Activated T-helper 2 cell treated with anti-CD3 and anti-CD28 coated beads, Interferon-gamma antibody, Interleukin-2, Interleukin-4, amounts not matched to agents 10 μg/mL and 5 μg/mL and 100 μg/mL, durations not matched to agents 14 hours and 24 hours and 36 hours (primary cell): Measurements from ENCODE around the gene MTF2. TPM values are rescaled to one million over a fixed set of nuclear protein-coding genes. Genes with fewer than 3 reads are reported as not detected.
"Not testable (repeated sequence)": the region's sequence is repeated elsewhere in the genome, so short reads cannot be mapped to it uniquely, and the experiment has no call there.

Experiments
- DNase-seq: peaks from one replicate; pipeline ENCODE4 v3.0.0; 2021; ENCODE audit warnings: low spot score
- H3K27ac Mint-ChIP-seq: one replicate; pipeline ENCODE4 v1.8.0; 2021; ENCODE audit warnings: mixed read lengths
- H3K27me3 Mint-ChIP-seq: one replicate; pipeline ENCODE4 v1.8.0; 2021; ENCODE audit warnings: low read depth, mixed read lengths
- H3K36me3 Mint-ChIP-seq: one replicate; pipeline ENCODE4 v1.8.0; 2021; ENCODE audit warnings: low read depth, mixed read lengths
- H3K4me1 Mint-ChIP-seq: one replicate; pipeline ENCODE4 v1.8.0; 2021; ENCODE audit warnings: low read depth, mixed read lengths
- H3K4me3 Mint-ChIP-seq: one replicate; pipeline ENCODE4 v1.8.0; 2021; ENCODE audit warnings: low read depth, mild to moderate bottlenecking, moderate library complexity, mixed read lengths
- H3K9me3 Mint-ChIP-seq: one replicate; pipeline ENCODE4 v1.8.0; 2021; ENCODE audit warnings: mixed read lengths
- intact Hi-C: fragments of 100-400 bp; cut with micrococcal nuclease; formaldehyde crosslinking; loops from one replicate; pipeline ENCODE4 v1.15.1; 2023
- total RNA-seq: library from RNA; stranded (reverse); gene quantifications from 2 replicates; pipeline ENCODE4 v1.2.3, GENCODE V29; 2022

MTF2 gene
- total RNA-seq, 1 donor from 2014 or later: 73.1 TPM

DNA sequence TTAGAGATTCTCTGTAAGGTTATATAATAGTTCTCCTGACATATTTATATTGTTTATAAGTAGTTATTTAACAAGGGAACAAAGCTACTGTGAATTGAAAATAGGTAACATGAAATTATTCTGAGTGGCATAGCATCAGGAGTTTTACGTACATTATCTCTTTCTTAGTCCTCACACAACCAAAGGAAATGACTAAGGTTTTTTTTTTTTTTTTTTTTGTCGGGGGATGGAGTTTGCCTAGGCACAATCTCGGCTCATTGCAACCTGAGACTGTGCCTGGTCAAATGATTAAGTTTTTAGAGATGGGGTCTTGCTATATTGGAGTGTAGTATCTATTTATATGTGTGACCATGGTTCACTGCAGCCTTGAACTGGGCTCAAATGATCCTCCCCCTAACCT lies 76.3 kb downstream of the MTF2 start:
- DNase-seq: no peak
- Mint-ChIP-seq H3K27me3 (no peaks in the 10 kb centered on the region), H3K9me3 (no peaks in the 10 kb centered on the region), H3K4me1 (peaks cover 13% of the 10 kb centered on the region), H3K36me3 (peaks cover 56% of the 10 kb centered on the region), H3K27ac (no peak overlapping the region), H3K4me3 (no peak overlapping the region)
- intact Hi-C loops: no loop called here

GRCh38 chr1:93159337-93159736 lies 80.3 kb downstream of the MTF2 start:
- H3K27ac Mint-ChIP-seq: peak overlapping the region; percentile 42

DNA sequence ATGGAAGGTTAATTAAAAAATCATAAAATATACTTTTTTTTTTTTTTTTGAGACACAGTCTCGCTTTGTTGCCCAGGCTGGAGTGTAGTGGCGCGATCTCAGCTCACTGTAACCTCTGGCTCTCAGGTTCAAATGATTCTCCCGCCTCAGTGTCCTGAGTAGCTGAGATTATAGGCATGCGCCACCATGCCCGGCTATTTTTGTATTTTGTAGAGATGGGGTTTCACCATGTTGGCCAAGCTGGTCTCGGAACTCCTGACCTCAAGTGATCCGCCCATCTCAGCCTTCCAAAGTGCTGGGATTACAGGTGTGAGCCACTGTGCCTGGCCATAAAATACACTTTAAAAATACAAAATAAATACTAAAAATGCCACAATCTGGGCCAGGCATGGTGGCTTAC lies 84.2 kb downstream of the MTF2 start:
- H3K4me3 Mint-ChIP-seq, DNase-seq, H3K27ac Mint-ChIP-seq, H3K27me3 Mint-ChIP-seq, intact Hi-C loops: not testable (repeated sequence)
- Mint-ChIP-seq H3K9me3 (peaks cover 25% of the 10 kb centered on the region), H3K36me3 (peaks cover 72% of the 10 kb centered on the region), H3K4me1 (peaks cover 17% of the 10 kb centered on the region)

More at GRCh38 chr1:93159337-93159736, 80.3 kb downstream of the MTF2 start:
- no peaks in the 10 kb centered on the region for H3K27me3 Mint-ChIP-seq
- no peak for DNase-seq
- peaks cover 56% of the 10 kb centered on the region for H3K36me3 Mint-ChIP-seq
- H3K4me3 Mint-ChIP-seq: no peak overlapping the region
- peaks cover 18% of the 10 kb centered on the region for H3K4me1 Mint-ChIP-seq
- intact Hi-C loops: no loop called here
- no peaks in the 10 kb centered on the region for H3K9me3 Mint-ChIP-seq

DNA sequence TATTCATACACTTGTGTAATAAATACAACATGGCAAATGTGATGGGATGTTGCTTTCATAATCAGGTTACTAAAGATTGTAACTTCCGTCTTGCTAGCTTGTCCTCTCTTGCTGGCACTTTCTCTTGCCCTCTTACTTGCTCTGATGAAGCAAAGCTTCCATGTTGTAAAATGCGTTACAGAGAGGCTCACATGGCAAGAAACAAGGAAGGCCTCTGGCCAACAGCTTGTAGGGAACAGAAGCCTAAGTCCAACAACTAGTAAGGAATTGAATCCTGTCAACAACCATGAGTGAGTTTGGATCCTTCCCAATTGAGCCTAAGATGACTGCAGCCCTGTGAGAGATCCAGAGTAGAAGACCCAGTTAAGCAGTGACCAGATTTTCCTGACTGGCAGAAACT lies 85.7 kb downstream of the MTF2 start:
- Mint-ChIP-seq H3K27ac (no peak overlapping the region), H3K36me3 (peaks cover 72% of the 10 kb centered on the region), H3K4me3 (no peak overlapping the region)

GRCh38 chr1:93165895-93166294 lies 86.8 kb downstream of the MTF2 start:
- intact Hi-C loops, DNase-seq: not testable (repeated sequence)

More for the DNA sequence above, 85.7 kb downstream of the MTF2 start:
- intact Hi-C loops: no loop called here
- H3K9me3 Mint-ChIP-seq: peaks cover 25% of the 10 kb centered on the region
- H3K27me3 Mint-ChIP-seq: no peaks in the 10 kb centered on the region
- DNase-seq: no peak
- peaks cover 23% of the 10 kb centered on the region for H3K4me1 Mint-ChIP-seq

DNA sequence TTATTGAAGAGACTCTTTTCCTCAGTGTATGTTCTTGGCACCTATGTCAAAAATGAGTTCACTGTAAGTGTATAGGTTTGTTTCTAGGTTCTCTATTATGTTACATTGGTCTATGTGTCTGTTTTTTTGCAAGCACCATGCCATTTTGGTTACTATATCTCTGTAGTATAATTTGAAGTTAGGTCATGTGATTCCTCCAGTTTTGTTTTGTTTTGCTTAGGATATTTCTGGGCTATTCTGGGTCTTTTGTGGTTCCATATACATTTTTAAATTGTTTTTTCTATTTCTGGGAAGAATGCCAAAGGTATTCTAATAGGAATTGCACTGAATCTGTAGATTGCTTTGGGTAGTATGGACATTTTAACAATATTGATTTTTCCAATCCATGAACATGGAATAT lies 87.9 kb downstream of the MTF2 start:
- Mint-ChIP-seq H3K27ac (no peak overlapping the region), H3K9me3 (peaks cover 25% of the 10 kb centered on the region), H3K4me3 (no peak overlapping the region), H3K36me3 (peaks cover 70% of the 10 kb centered on the region), H3K27me3 (no peaks in the 10 kb centered on the region), H3K4me1 (peaks cover 32% of the 10 kb centered on the region)
- intact Hi-C loops: no loop called here
- no peak for DNase-seq

More at GRCh38 chr1:93165895-93166294, 86.8 kb downstream of the MTF2 start:
- peaks cover 26% of the 10 kb centered on the region for H3K4me1 Mint-ChIP-seq
- not testable (repeated sequence) for H3K27me3 Mint-ChIP-seq, H3K4me3 Mint-ChIP-seq, H3K27ac Mint-ChIP-seq
- H3K9me3 Mint-ChIP-seq: peaks cover 25% of the 10 kb centered on the region
- H3K36me3 Mint-ChIP-seq: peaks cover 70% of the 10 kb centered on the region

DNA sequence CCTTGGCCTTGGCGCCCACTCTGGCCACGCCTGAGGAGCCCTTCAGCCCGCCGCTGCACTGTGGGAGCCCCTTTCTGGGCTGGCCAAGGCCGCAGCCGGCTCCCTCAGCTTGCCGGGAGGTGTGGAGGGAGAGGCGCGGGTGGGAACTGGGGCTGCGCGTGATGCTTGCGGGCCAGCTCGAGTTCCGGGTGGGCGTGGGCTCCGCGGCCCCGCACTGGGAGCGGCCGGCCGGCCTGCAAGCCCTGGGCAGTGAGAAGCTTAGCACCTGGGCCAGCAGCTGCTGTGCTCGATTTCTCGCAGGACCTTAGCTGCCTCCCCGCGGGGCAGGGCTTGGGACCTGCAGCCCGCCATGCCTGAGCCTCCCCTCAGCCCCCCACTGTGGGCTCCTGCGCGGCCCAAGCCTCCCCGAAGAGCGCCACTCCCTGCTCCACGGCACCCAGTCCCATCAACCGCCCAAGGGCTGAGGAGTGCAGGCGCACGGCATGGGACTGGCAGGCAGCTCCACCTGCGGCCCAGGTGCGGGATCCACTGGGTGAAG lies 91.1 kb downstream of the MTF2 start:
- DNase-seq, H3K27ac Mint-ChIP-seq, H3K4me3 Mint-ChIP-seq, intact Hi-C loops, H3K27me3 Mint-ChIP-seq: not testable (repeated sequence)
- Mint-ChIP-seq H3K4me1 (peaks cover 44% of the 10 kb centered on the region), H3K9me3 (peaks cover 30% of the 10 kb centered on the region), H3K36me3 (peaks cover 81% of the 10 kb centered on the region)

DNA sequence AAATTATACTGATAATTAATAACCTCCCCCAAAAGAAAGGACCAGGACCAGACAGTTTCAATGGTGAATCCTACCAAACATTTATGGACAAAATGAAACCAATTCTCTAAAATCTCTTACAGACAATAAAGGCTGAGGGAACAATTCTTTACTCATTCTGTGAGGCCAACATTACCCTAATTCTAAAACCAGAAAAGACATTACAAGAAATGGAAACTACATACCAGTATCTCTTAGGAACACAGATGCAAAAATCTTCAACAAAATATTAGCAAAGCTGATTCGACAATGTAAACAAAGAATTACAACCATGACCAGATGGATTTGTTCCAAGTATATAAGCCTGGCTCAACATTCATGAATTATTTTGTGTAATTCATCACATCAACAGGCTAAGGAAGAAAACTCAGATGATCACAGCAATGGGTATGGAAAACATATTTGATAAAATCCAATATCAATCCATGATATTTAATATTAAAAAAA lies 92.5 kb downstream of the MTF2 start:
- peak overlapping the region; percentile 79 for H3K4me3 Mint-ChIP-seq
- peaks cover 22% of the 10 kb centered on the region for H3K9me3 Mint-ChIP-seq
- peaks cover 81% of the 10 kb centered on the region for H3K36me3 Mint-ChIP-seq
- peak overlapping the region; percentile 85 for H3K27ac Mint-ChIP-seq
- intact Hi-C loops: loop anchor here (1.0 kb wide), 1 partner anchor 8 kb away; no protein-coding TSS in a partner anchor
- H3K27me3 Mint-ChIP-seq: no peaks in the 10 kb centered on the region
- DNase-seq: no peak
- H3K4me1 Mint-ChIP-seq: peaks cover 47% of the 10 kb centered on the region

DNA sequence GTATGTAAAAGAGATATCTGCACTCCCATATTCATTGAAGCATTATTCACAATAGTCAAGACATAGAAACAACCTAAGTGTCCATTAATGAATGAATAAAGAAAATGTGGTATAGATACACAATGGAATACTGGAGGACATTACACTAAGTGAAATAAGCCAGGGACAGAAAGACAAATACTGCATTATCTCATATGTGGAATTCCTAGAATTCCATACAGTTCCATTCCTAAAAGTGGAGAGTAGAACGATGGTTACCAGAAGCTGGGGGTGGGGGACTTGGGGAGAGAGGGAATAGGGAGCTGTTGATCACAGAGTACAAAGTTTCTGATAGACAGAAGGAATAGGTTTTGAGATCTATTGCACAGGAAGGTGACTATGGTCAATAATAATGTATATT lies 93.7 kb downstream of the MTF2 start:
- Mint-ChIP-seq H3K9me3 (peaks cover 11% of the 10 kb centered on the region), H3K27ac (no peak overlapping the region), H3K4me3 (peak overlapping the region; percentile 7), H3K36me3 (peaks cover 79% of the 10 kb centered on the region), H3K27me3 (no peaks in the 10 kb centered on the region), H3K4me1 (peaks cover 51% of the 10 kb centered on the region)
- intact Hi-C loops: no loop called here
- DNase-seq: no peak

DNA sequence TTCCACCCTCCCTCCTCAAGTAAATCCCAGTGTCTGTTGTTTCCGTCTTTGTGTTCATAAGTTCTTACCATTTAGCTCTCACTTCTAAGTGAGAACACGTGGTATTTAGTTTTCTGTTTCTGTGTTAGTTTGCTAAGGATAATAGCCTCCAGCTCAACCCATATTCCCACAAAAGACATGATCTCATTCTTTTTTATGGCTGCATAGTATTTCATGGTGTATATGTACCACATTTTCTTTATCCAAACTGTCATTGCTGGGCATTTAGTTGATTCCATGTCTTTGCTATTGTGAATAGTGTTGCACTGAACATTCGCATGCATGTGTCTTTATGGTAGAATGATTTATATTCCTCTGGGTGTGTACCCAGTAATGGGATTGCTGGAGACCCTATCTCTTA lies 95.6 kb downstream of the MTF2 start:
- intact Hi-C loops, H3K9me3 Mint-ChIP-seq, H3K4me3 Mint-ChIP-seq, H3K27me3 Mint-ChIP-seq, H3K27ac Mint-ChIP-seq, DNase-seq: not testable (repeated sequence)
- Mint-ChIP-seq H3K36me3 (peaks cover 78% of the 10 kb centered on the region), H3K4me1 (peaks cover 58% of the 10 kb centered on the region)

- H3K27ac Mint-ChIP-seq: peak overlapping the region; percentile 61
- H3K27me3 Mint-ChIP-seq: no peaks in the 10 kb centered on the region
- peaks cover 62% of the 10 kb centered on the region for H3K36me3 Mint-ChIP-seq
- no peak for DNase-seq
- peaks cover 51% of the 10 kb centered on the region for H3K4me1 Mint-ChIP-seq
- H3K4me3 Mint-ChIP-seq: peak overlapping the region; percentile 97
- intact Hi-C loops: no loop called here
- H3K9me3 Mint-ChIP-seq: peaks cover 5% of the 10 kb centered on the region
These were observed 98.9 kb downstream of the MTF2 start for GRCh38 chr1:93177991-93178390.

DNA sequence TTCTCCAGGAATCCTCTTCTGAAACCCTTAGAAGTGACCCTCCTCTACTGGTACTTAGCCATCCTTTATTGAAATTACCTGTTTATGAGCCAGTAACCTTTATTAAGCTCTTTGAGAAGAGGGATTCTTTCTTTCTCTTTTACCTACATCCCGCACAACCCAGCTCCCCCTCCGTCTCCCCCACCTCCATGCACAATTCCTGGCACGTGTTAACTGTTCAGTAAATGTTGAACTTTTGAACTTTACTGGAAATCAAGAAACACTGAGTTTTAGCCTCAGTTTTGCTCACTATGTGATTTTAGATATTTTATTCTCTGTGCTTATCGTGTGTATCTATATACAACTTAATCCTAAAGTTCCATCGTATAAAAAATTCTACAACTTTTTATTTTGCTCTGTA lies 99.3 kb downstream of the MTF2 start:
- Mint-ChIP-seq H3K4me1 (peaks cover 51% of the 10 kb centered on the region), H3K36me3 (peaks cover 58% of the 10 kb centered on the region), H3K9me3 (peaks cover 5% of the 10 kb centered on the region), H3K27ac (peak overlapping the region; percentile 61), H3K27me3 (no peaks in the 10 kb centered on the region), H3K4me3 (peak overlapping the region; percentile 97)
- DNase-seq: no peak
- intact Hi-C loops: no loop called here

DNA sequence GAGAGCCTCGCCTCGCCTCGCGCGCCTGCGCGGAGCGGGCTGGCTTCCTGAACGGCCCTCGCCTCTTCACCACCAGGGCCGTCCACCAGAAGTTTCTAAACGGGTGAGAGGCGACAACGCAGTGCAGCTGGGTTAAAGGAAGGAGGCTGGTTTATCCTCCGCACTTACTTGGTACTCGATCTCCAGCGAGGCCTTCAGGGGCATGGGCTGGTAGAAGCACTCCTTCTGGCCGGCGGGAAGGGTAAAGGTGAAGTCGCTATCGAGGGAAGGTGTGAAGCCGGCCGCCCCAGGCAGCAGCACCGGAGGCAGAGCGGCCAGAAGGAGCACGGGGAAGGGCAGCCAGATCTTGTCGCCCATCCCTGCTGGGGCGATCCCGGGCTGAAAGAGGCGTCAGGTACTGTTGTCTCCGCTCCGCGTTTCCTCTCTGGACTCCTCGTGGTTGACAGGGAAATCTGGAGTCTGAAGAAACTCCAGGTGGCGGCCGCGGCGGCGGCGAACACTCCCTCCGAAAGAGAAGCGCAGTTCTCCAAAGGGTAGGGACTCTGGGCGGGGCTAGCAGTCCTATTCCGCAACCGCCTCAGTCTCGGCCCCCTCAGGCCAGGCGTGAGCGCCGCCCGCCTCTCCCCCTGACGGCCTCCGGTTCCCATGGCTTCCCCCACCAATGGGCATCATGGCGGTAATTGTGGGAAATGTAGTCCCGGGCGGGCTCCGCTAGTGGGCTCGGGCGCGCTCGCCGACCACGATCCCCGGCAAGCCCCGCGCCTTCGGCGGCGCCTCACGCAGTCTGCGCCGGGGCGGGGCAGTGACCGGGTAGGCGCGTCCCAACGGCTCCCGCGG lies 101.0 kb downstream of the MTF2 start, which contains the start of gene TMED5:
TMED5 (minus strand) TSS at position 528 of the 837 bp plus-strand sequence; CDS start at position 357, 171 bp downstream.
- peaks cover 52% of the 10 kb centered on the region for H3K4me1 Mint-ChIP-seq
- peak within 1 kb of the TSS; percentile 97 for H3K4me3 Mint-ChIP-seq

More for the DNA sequence above, 101.0 kb downstream of the MTF2 start, which contains the start of gene TMED5:
- intact Hi-C loops: loop anchor here (1.0 to 10.0 kb wide), 7 partner anchors 9 to 667 kb away; partner anchors contain the start of genes DIPK1A, MTF2 and RPL5
- peak within 1 kb of the TSS; percentile 99 for H3K27ac Mint-ChIP-seq
- no peaks in the 10 kb centered on the region for H3K27me3 Mint-ChIP-seq
- H3K36me3 Mint-ChIP-seq: peaks cover 53% of the 10 kb centered on the region
- peak; percentile 97 for DNase-seq
- no peaks in the 10 kb centered on the region for H3K9me3 Mint-ChIP-seq
